WTC11 (cell line): ENCODE data around the gene ATXN7L3B. TPM values are rescaled to one million over a fixed set of nuclear protein-coding genes. Genes with fewer than 3 reads are reported as not detected.

Experiments
- ATAC-seq: fragments of 200-7000 bp; cut with Tn5 transposase; 2 replicates; pipeline ENCODE4 v1.10.0; 2021; ENCODE audit warnings: mild to moderate bottlenecking, moderate library complexity
- CTCF ChIA-PET: fragments of 300-600 bp; sonication (Branson Sonifier 250); formaldehyde crosslinking; loops from one replicate; lab custom pipeline; 2021; ENCODE audit warnings: antibody characterized with exemption; lab: Charles Lee
- POLR2A ChIA-PET: fragments of 350-600 bp; sonication (Branson Sonifier 250); formaldehyde crosslinking; loops from one replicate; lab custom pipeline; 2021; ENCODE audit warnings: antibody characterized with exemption; lab: Charles Lee
- DNase-seq: peaks from one replicate; pipeline ENCODE4 v3.0.0; 2021; ENCODE audit warnings: low spot score
- H3K27ac Mint-ChIP-seq: 2 replicates; pipeline ENCODE4 v1.8.0; 2021; ENCODE audit warnings: mixed read lengths
- H3K27me3 Mint-ChIP-seq: 2 replicates; pipeline ENCODE4 v1.8.0; 2021; ENCODE audit warnings: low read depth, mild to moderate bottlenecking, moderate library complexity, mixed read lengths
- H3K36me3 Mint-ChIP-seq: 2 replicates; pipeline ENCODE4 v1.8.0; 2021; ENCODE audit warnings: mixed read lengths
- H3K4me1 Mint-ChIP-seq: 2 replicates; pipeline ENCODE4 v1.8.0; 2022; ENCODE audit warnings: mixed read lengths
- H3K4me3 Mint-ChIP-seq: 2 replicates; pipeline ENCODE4 v1.8.0; 2021; ENCODE audit warnings: mild to moderate bottlenecking, moderate library complexity, mixed read lengths
- H3K9me3 Mint-ChIP-seq: 2 replicates; pipeline ENCODE4 v1.8.0; 2021; ENCODE audit warnings: mixed read lengths
- ARID4B ChIP-seq: sonication (generic); formaldehyde crosslinking; IDR thresholded peaks from 2 replicates; pipeline ENCODE4 v1.8.0; 2023; ENCODE audit warnings: missing genetic modification reagents, mild to moderate bottlenecking, borderline replicate concordance
- IRF1 ChIP-seq: sonication (generic); formaldehyde crosslinking; IDR thresholded peaks from 2 replicates; pipeline ENCODE4 v1.8.0; 2023; ENCODE audit warnings: missing genetic modification reagents
- IRF2 ChIP-seq: sonication (generic); formaldehyde crosslinking; IDR thresholded peaks from 2 replicates; pipeline ENCODE4 v1.8.0; 2022; ENCODE audit warnings: low read depth, missing genetic modification reagents, borderline replicate concordance
- JAZF1 ChIP-seq: fragments of 250-450 bp; sonication (Bioruptor Pico); IDR thresholded peaks from 2 replicates; pipeline ENCODE4 v1.9.0; 2021; ENCODE audit warnings: moderate library complexity, mild to moderate bottlenecking, inconsistent platforms
- MYBL2 ChIP-seq: sonication (generic); formaldehyde crosslinking; IDR thresholded peaks from 2 replicates; pipeline ENCODE4 v1.8.1; 2023; ENCODE audit warnings: mild to moderate bottlenecking, moderate library complexity, missing genetic modification reagents
- STAT6 ChIP-seq: sonication (generic); formaldehyde crosslinking; conservative IDR thresholded peaks from 2 replicates; pipeline ENCODE4 v1.8.1; 2023; ENCODE audit warnings: mild to moderate bottlenecking, low read depth, missing genetic modification reagents, moderate library complexity
- ZNF317 ChIP-seq: sonication (generic); formaldehyde crosslinking; IDR thresholded peaks from 2 replicates; pipeline ENCODE4 v1.8.1; 2023; ENCODE audit warnings: low read depth, mild to moderate bottlenecking, moderate library complexity, missing genetic modification reagents, borderline replicate concordance
- ZNF425 ChIP-seq: fragments of 250-450 bp; sonication (Bioruptor Pico); conservative IDR thresholded peaks from 2 replicates; pipeline ENCODE4 v1.9.0; 2021; ENCODE audit warnings: mild to moderate bottlenecking
- ZNF532 ChIP-seq: fragments of 250-450 bp; sonication (Bioruptor Pico); IDR thresholded peaks from 2 replicates; pipeline ENCODE4 v1.9.0; 2021; ENCODE audit warnings: mild to moderate bottlenecking, borderline replicate concordance
- ZNF671 ChIP-seq: fragments of 250-450 bp; sonication (Bioruptor Pico); IDR thresholded peaks from 2 replicates; pipeline ENCODE4 v1.8.0; 2021; ENCODE audit warnings: mild to moderate bottlenecking
- total RNA-seq: library from RNA; stranded (reverse); gene quantifications from 3 replicates; pipeline ENCODE4 v1.2.3, GENCODE V29; 2021

ATXN7L3B gene
- total RNA-seq, 1 experiment from 2014 or later: 36.3 TPM

- Mint-ChIP-seq H3K27ac (no peak overlapping the region), H3K4me1 (peaks cover 9% of the 10 kb centered on the region), H3K9me3 (no peaks in the 10 kb centered on the region), H3K27me3 (no peaks in the 10 kb centered on the region; the same call in 1 of the 2 replicates), H3K36me3 (no peaks in the 10 kb centered on the region), H3K4me3 (no peak overlapping the region)
- ChIA-PET POLR2A (no interaction called here), CTCF (no interaction called here)
- ATAC-seq (no peak; the same call in 1 of the 2 replicates), DNase-seq (peak; percentile 8)
- TF ChIP-seq STAT6 (CRISPR knock-in tag): no peak
- no peak for TF ChIP-seq IRF2 (CRISPR knock-in tag)
- no peak for TF ChIP-seq JAZF1 (CRISPR knock-in tag)
- TF ChIP-seq ZNF317 (CRISPR knock-in tag): no peak
- TF ChIP-seq ZNF425 (CRISPR knock-in tag): no peak
- no peak for TF ChIP-seq ZNF532 (CRISPR knock-in tag)
- TF ChIP-seq MYBL2 (CRISPR knock-in tag): no peak
- TF ChIP-seq IRF1: no peak
- TF ChIP-seq ARID4B (CRISPR knock-in tag): no peak
- no peak for TF ChIP-seq ZNF671 (CRISPR knock-in tag)
Observed at GRCh38 chr12:74514098-74514872, 23.4 kb upstream of the ATXN7L3B start.
